Measurements from ENCODE around the gene TGFBR2.

TGFBR2 gene

GRCh38 chr3:30604093-30604492, 2.3 kb upstream of the TGFBR2 start:
- DNase-seq = no peak

DNA sequence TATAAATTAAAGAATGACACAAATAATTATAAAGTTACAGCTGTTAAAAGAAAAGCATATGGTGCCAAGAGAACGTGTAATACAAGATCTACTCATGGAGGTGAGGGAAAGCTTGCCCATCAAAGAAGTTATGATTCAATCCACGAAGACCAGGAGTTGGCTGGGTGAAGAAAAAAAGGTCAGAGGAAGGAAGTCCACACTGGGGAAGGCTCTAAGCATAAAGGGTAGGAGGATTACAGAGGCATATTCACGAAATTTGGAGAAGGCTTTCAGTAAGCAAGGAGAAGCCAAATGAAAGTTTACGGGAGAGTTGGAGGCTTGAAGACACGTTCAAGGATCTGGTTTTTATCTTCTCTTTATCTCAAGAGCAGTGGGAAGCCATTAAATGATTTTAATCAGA, 1.8 kb upstream of the TGFBR2 start:
- DNase-seq = no peak

- DNase-seq = no peak
Measured at GRCh38 chr3:30605005-30605404, 1.4 kb upstream of the TGFBR2 start.

DNA sequence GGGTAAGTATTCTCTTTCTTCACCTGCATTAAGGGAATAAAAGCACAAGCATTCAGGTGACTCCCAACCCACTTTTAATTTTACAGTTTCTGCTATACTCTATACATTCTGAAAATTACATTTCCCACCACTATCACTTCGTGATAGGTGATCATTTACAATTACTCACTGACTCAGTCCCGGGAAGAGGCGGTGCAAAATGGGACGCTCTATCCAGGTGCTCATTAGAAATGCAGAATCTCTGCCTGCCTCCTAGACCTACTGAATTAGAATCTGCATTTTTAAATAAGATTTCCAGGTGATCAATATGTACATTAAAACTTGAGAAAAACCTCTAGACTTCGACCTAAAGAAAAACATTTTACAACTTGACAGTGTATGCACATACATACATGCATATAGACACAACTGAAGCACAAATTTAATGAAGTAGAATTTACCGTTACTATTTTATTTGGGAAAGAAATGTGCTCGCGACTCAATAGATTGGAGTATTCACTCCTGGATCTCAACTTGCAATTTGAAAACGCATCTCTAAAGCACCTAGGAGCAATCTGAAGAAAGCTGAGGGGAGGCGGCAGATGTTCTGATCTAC, 598 bp upstream of the TGFBR2 start:
- no peak for DNase-seq

- DNase-seq = peak; percentile 53
Measured at GRCh38 chr3:30607032-30607833, 832 bp downstream of the TGFBR2 start.

GRCh38 chr3:30608598-30608947, 2.2 kb downstream of the TGFBR2 start:
- no peak for DNase-seq

GRCh38 chr3:30609930-30610701, 3.7 kb downstream of the TGFBR2 start:
- DNase-seq = no peak

GRCh38 chr3:30610702-30611368, 4.4 kb downstream of the TGFBR2 start:
- DNase-seq = no peak

- DNase-seq = no peak
Measured at GRCh38 chr3:30611613-30612436, 5.4 kb downstream of the TGFBR2 start.

DNA sequence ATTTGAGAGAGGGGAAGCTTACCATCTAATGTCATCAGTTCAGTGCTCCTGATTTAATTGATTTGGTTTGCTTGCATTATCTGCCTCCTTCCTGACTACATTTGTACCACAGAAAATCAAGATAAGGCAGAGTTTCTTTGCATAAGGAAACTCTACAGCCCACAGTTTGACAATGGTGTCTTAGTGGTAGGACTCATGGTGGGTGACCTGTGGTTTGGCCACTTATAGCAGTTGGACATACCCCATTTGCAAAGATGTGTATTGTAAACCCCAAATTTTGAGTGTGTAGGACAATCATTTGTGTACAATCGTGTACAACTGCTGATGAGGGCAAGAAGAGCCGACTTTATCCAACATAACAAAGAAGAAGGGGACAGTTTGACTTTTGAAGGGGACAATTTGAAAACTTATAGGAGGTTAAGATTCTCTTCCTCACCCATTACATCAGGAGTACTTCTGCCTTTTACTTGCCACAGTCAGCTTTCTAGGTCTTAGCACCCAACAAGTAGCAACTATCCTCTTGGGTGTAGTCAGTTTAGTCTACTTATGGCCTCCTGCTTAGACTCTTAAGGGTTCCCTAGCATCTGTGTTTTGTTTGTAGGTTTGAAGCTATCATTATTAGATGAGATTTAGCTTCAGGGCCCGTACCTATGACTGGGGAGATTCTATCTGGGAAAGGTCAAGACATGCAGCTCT, 6.2 kb downstream of the TGFBR2 start:
- DNase-seq = no peak

DNA sequence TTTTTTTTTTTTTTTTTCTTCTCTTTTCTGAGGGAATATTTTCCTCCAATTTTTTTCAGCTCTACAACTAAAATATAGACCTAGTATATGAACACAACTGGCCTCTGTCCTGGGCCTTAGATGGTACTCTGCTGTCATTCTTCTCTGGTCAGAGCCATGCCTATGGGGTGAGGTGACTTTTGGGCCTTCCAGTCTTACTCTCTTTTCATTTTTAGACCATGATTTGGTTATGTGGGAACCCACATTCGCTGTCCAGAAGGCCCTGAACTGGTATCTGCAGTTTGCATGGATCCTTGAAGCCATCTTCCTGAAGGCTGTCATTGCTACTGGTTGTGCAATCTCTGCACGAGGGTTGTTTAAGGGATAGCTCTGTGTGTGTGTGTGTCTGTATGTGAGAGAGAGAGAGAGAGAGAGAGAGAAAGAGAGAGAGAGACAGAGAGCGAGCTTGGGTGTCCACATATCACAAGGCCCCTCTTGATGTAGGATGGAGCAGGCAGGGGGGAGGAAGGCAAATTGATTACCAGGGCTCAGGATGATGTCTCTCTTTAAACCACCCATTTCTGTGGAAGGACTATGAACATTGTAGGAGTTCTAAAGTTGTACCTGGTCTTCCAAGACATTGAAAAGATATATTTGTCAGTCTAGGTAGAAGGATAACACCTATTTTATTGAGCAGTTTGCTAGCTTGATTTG, 6.9 kb downstream of the TGFBR2 start:
- DNase-seq = no peak

GRCh38 chr3:30614373-30614772, 8.0 kb downstream of the TGFBR2 start:
- DNase-seq = no peak

DNA sequence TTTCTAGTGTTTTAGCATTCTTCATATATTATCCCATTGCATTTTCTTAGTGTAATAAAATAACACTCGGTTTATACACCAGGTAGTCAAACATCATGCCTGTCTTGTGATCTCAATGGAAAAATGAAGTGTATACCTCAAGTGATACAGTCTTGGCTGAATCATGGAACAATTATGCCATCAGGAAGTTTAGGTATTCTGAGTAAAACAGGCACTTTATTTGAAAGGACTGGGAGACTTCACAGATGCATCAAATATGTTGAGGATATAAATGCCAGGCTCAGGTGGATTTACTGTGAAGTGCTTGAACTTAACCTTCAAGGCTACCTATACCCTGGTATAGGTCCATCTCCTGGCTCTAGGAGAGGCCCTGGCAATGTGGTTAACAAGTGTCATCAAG, 8.5 kb downstream of the TGFBR2 start:
- DNase-seq = no peak

DNA sequence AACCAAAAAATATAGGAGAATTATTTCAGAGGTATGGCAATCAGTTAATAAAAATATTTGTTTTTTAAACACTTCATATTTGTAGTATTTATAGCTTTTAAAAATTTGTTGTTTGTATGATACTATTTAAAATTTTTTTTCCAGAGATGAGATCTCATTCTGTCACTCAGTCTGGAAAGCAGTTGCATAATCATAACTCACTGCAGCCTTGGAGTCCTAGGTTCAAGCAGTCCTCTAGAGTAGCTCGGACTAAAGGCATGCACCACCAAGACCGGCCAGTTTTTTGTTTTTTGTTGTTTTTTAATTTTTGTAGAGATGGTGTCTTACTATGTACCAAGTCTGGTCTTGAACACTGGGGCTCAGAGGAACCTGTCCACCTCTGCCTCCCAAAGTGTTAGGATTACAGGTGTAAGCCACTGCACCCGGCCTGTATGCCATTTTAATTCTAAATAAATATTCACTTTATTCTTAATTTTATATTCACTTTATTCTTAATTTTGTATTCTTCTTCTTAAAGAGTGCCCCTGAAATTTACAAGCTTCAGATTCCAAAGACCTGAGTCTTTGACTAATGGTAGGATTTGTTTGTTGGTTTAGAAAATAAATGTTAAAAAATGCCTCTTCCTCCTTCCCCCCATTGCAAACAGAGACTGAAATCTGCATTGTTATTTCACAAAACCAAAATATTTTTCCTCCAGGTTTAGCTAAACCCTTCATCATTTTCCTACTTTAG, 9.4 kb downstream of the TGFBR2 start:
- no peak for DNase-seq

- DNase-seq = no peak
Measured at GRCh38 chr3:30616347-30617027, 10.1 kb downstream of the TGFBR2 start.

DNA sequence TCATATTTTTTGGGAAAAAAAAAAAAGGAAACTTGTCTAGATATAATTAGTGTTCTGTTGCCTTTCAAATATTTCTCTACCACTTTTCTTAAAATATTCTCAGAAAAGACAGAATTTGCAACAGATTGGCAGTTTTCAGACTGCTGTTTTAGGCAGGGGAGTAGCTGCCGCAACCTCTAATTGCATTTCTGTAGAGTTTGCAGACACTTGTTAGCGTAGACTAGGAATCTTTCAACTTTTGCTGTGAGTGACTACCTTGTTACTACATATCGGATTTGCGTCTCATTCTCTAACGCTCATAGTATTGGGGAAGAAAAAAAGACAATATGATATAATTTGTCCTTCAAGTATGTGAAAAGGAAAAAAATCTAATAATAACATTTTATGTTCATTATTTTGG, 10.7 kb downstream of the TGFBR2 start:
- no peak for DNase-seq

- no peak for DNase-seq
Measured at GRCh38 chr3:30617653-30618052, 11.3 kb downstream of the TGFBR2 start.

DNA sequence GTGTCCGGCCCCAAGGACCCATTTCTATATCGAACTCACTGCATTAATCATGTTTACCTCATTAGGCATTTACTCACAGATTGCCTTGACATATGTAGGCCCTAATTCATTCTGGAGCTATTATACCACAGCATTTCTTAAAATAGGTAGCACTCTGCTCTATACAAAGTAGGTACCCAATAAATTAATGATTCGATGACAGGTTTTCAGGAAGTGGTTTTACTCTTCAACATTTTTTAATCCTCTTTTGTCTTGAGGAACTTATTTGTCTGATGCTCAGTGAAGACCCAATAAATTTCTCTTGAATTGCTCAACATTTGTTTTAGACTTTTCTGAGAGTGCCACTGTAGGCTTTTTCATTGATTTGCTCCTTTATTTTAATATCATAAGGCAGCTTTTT, 12.1 kb downstream of the TGFBR2 start:
- no peak for DNase-seq

DNA sequence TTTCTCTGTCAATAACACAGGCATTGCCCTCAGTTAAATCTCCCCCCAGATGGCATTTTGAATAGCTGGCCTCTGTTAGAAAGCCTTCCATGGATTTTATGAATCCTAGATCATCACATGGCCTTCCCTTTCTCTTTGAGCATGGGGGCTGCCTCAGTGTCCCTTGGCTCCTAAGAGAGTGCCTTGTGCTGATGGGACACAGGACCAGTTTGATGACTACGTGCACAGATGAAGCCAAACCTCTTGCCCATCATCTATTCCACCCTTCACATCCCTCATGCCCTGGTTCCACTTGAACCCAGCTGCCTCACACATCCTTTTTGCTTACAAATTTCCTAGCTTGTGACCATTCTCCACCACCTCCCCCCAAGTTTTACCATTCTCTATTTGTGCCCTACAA, 12.9 kb downstream of the TGFBR2 start:
- no peak for DNase-seq
